K562 (cell line): ENCODE data around the gene NPDC1.

Experiments
- ARHGAP35 ChIP-seq: fragments of 450-650 bp; IDR thresholded peaks from 2 replicates; pipeline ENCODE4 v1.6.1; 2018; ENCODE audit not compliant: partially characterized antibody
- COPS2 ChIP-seq: fragments of 450-650 bp; conservative IDR thresholded peaks from 2 replicates; pipeline ENCODE4 v1.6.1; 2016; ENCODE audit warnings: mild to moderate bottlenecking, moderate library complexity
- CTCF ChIP-seq, 3 experiments: IDR thresholded peaks in 2 of 3; conservative IDR thresholded peaks in 1 of 3; 2 replicates each; pipeline ENCODE4 v1.5.1; 2011 to 2012; ENCODE audit warnings: low read length in 3 of 3, mild to moderate bottlenecking in 3 of 3, control low read depth in 2 of 3, improper control_type of control experiment in 1 of 3, inconsistent platforms in 1 of 3, low read depth in 1 of 3, mixed read lengths in 1 of 3, moderate library complexity in 1 of 3; ENCODE audit not compliant: insufficient read depth in 2 of 3
- HMG20A ChIP-seq: fragments of 450-650 bp; formaldehyde crosslinking; conservative IDR thresholded peaks from 2 replicates; pipeline ENCODE4 v1.4.0; 2020; ENCODE audit warnings: mild to moderate bottlenecking, mixed read lengths
- REST ChIP-seq, 2 experiments: fragments of 450-650 bp; formaldehyde crosslinking in 1 of 2; IDR thresholded peaks; 2 replicates each; pipeline versions ENCODE4 v1.4.0 to v1.6.1; 2014 to 2020; ENCODE audit warnings: mild to moderate bottlenecking in 2 of 2, borderline replicate concordance in 1 of 2, low read depth in 1 of 2
- SIX5 ChIP-seq, 2 experiments: IDR thresholded peaks; 2 replicates each; pipeline ENCODE4 v1.6.1; 2011; ENCODE audit warnings: low read length in 2 of 2, borderline replicate concordance in 1 of 2, low read depth in 1 of 2, mild to moderate bottlenecking in 1 of 2, moderate library complexity in 1 of 2; ENCODE audit not compliant: insufficient read depth in 1 of 2
- SREBF2 ChIP-seq: sonication (generic); formaldehyde crosslinking; IDR thresholded peaks from 2 replicates; pipeline ENCODE4 v1.4.0; 2020; ENCODE audit warnings: mild to moderate bottlenecking, missing genetic modification reagents
- TARDBP ChIP-seq: fragments of 450-650 bp; IDR thresholded peaks from 2 replicates; pipeline ENCODE4 v1.6.1; 2016
- XRCC4 ChIP-seq: IDR thresholded peaks from one replicate; pipeline ENCODE4 v1.6.1; 2011; ENCODE audit not compliant: insufficient read depth, insufficient read length; ENCODE audit errors: extremely low read depth
- ZNF239 ChIP-seq: fragments of 250-450 bp; sonication (Bioruptor Pico); IDR thresholded peaks from 2 replicates; pipeline ENCODE4 v1.4.0; 2020; ENCODE audit warnings: mild to moderate bottlenecking
- ZNF282 ChIP-seq: sonication (generic); formaldehyde crosslinking; IDR thresholded peaks from 2 replicates; pipeline ENCODE4 v1.8.1; 2023; ENCODE audit warnings: missing genetic modification reagents
- TF ChIP-seq, protein P1 (sequence below): IDR thresholded peaks from 3 replicates; pipeline ENCODE4 v1.6.1; 2011; ENCODE audit warnings: borderline replicate concordance, mild to moderate bottlenecking, moderate library complexity; ENCODE audit not compliant: insufficient read length; ENCODE audit errors: extremely low read depth
- TF ChIP-seq, protein P2 (sequence below): fragments of 450-650 bp; IDR thresholded peaks from 2 replicates; pipeline ENCODE4 v1.6.1; 2016; ENCODE audit warnings: antibody characterized with exemption

DNA sequence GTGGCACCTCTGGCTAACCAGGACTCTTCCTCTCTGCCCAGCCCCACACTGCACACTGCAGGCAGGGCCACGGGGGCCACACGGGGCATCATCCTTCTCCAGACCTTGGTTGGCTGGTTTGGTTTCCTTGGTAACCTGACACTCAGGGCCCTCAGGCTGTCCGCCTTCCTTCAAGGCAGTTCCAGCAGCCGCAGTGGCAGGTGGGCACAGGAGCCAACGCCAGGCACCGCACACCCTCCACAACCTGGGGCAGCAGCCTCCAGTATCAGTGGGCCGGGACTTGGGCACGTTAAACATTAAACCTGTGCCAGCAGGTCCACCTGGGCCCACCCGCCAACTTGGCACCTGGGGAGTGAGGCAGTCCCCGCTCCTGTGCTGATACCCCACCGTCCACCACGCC is 1.9 kb downstream of the NPDC1 start:
- TF ChIP-seq CTCF (IDR thresholded peaks at IDR 0.05 in 2 of 3, conservative IDR thresholded peaks at IDR 0.05 in 1 of 3; ENCODE audit: insufficient read depth in 2 of 3, low read depth in 1 of 3, low read length in 3 of 3) = no peak
- no peak for TF ChIP-seq HMG20A (CRISPR knock-in tag)
- TF ChIP-seq ZNF282 (CRISPR knock-in tag) = no peak
- no peak for TF ChIP-seq ARHGAP35
- TF ChIP-seq, protein P1, sequence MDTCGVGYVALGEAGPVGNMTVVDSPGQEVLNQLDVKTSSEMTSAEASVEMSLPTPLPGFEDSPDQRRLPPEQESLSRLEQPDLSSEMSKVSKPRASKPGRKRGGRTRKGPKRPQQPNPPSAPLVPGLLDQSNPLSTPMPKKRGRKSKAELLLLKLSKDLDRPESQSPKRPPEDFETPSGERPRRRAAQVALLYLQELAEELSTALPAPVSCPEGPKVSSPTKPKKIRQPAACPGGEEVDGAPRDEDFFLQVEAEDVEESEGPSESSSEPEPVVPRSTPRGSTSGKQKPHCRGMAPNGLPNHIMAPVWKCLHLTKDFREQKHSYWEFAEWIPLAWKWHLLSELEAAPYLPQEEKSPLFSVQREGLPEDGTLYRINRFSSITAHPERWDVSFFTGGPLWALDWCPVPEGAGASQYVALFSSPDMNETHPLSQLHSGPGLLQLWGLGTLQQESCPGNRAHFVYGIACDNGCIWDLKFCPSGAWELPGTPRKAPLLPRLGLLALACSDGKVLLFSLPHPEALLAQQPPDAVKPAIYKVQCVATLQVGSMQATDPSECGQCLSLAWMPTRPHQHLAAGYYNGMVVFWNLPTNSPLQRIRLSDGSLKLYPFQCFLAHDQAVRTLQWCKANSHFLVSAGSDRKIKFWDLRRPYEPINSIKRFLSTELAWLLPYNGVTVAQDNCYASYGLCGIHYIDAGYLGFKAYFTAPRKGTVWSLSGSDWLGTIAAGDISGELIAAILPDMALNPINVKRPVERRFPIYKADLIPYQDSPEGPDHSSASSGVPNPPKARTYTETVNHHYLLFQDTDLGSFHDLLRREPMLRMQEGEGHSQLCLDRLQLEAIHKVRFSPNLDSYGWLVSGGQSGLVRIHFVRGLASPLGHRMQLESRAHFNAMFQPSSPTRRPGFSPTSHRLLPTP = no peak
- TF ChIP-seq, protein P2, sequence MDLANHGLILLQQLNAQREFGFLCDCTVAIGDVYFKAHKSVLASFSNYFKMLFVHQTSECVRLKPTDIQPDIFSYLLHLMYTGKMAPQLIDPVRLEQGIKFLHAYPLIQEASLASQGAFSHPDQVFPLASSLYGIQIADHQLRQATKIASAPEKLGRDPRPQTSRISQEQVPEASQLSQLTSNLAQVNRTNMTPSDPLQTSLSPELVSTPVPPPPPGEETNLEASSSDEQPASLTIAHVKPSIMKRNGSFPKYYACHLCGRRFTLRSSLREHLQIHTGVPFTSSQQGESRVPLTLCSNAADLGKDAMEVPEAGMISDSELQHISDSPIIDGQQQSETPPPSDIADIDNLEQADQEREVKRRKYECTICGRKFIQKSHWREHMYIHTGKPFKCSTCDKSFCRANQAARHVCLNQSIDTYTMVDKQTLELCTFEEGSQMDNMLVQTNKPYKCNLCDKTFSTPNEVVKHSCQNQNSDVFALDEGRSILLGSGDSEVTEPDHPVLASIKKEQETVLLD = no peak
- no peak for TF ChIP-seq SREBF2 (CRISPR knock-in tag)
- TF ChIP-seq REST (IDR thresholded peaks at IDR 0.05; ENCODE audit: borderline replicate concordance) = no peak
- TF ChIP-seq REST (CRISPR knock-in tag; IDR thresholded peaks at IDR 0.05; ENCODE audit: low read depth) = no peak
- TF ChIP-seq COPS2 = no peak
- no peak for TF ChIP-seq SIX5 (IDR thresholded peaks at IDR 0.05; ENCODE audit: borderline replicate concordance in 1 of 2, insufficient read depth in 1 of 2, low read depth in 1 of 2, low read length in 2 of 2)
- TF ChIP-seq XRCC4 = no peak
- no peak for TF ChIP-seq TARDBP
- TF ChIP-seq ZNF239 (CRISPR knock-in tag) = no peak
